IPS DF 6.9 (cell line): Measurements from ENCODE around the gene WDR64.
"Not testable (repeated sequence)": the region's sequence is repeated elsewhere in the genome, so short reads cannot be mapped to it uniquely, and the experiment has no call there.

ENCODE experiments used
- DNase-seq: peaks from one replicate; pipeline ENCODE4 v3.0.0-alpha.2; 2013; ENCODE audit warnings: low read depth, low spot score
- H3K27ac ChIP-seq: one replicate; pipeline ENCODE4 v1.5.1; 2013; ENCODE audit warnings: low read length, control low read depth
- H3K27me3 ChIP-seq: 2 replicates; pipeline ENCODE4 v1.6.1; 2013; ENCODE audit warnings: mild to moderate bottlenecking, low read length; ENCODE audit not compliant: control insufficient read depth, insufficient read depth
- H3K36me3 ChIP-seq: 2 replicates; pipeline ENCODE4 v1.6.1; 2013; ENCODE audit warnings: low read length; ENCODE audit not compliant: control insufficient read depth, insufficient read depth
- H3K4me1 ChIP-seq: 2 replicates; pipeline ENCODE4 v1.6.1; 2013; ENCODE audit warnings: low read length; ENCODE audit not compliant: control insufficient read depth, insufficient read depth
- H3K4me3 ChIP-seq: 2 replicates; pipeline ENCODE4 v1.5.1; 2013; ENCODE audit warnings: mild to moderate bottlenecking, low read length
- H3K9me3 ChIP-seq: 2 replicates; pipeline ENCODE4 v1.6.1; 2013; ENCODE audit warnings: low read length, inconsistent platforms; ENCODE audit not compliant: control insufficient read depth, insufficient read depth
- WGBS: extraction: QIAGEN DNeasy Blood & Tissue Kit; methylation state at CpG from one replicate; pipeline ENCODE4 v1.1.7; 2013; ENCODE audit warnings: mixed read lengths, missing lambda C conversion rate; ENCODE audit not compliant: insufficient read length, insufficient coverage; 5-methylcytosine and 5-hydroxymethylcytosine counted together

The WDR64 gene

GRCh38 chr1:241654641-241655040, 2.6 kb downstream of the WDR64 start:
- H3K27ac ChIP-seq, result no peak overlapping the region
- no peaks in the 10 kb centered on the region for H3K27me3 ChIP-seq
- no peaks in the 10 kb centered on the region for H3K36me3 ChIP-seq
- no peaks in the 10 kb centered on the region for H3K9me3 ChIP-seq
- DNase-seq, result no peak
- no peaks in the 10 kb centered on the region for H3K4me1 ChIP-seq
- no CpG with 5 or more reads among the region's 1 CpG for WGBS
- H3K4me3 ChIP-seq, result no peak overlapping the region

GRCh38 chr1:241658081-241658793, 6.2 kb downstream of the WDR64 start:
- no peaks in the 10 kb centered on the region for H3K4me1 ChIP-seq
- DNase-seq, result no peak
- H3K27ac ChIP-seq, result no peak overlapping the region
- H3K27me3 ChIP-seq, result no peaks in the 10 kb centered on the region
- WGBS, result no CpG with 5 or more reads among the region's 3 CpGs
- no peak overlapping the region for H3K4me3 ChIP-seq
- H3K36me3 ChIP-seq, result no peaks in the 10 kb centered on the region
- no peaks in the 10 kb centered on the region for H3K9me3 ChIP-seq

GRCh38 chr1:241659016-241659415, 6.9 kb downstream of the WDR64 start:
- no CpG with 5 or more reads among the region's 2 CpGs for whole genome bisulfite sequencing
- H3K27me3 ChIP-seq, H3K4me3 ChIP-seq, H3K27ac ChIP-seq, DNase-seq, H3K36me3 ChIP-seq, H3K4me1 ChIP-seq, H3K9me3 ChIP-seq: not testable (repeated sequence)

- no peak for DNase-seq
- WGBS, result no CpG with 5 or more reads among the region's 5 CpGs
- Histone ChIP-seq H3K4me1 (no peaks in the 10 kb centered on the region), H3K27ac (no peak overlapping the region), H3K4me3 (no peak overlapping the region), H3K36me3 (no peaks in the 10 kb centered on the region), H3K27me3 (no peaks in the 10 kb centered on the region), H3K9me3 (no peaks in the 10 kb centered on the region)
Measured at GRCh38 chr1:241660424-241660972, 8.4 kb downstream of the WDR64 start.

- no peak overlapping the region for H3K27ac ChIP-seq
- no peaks in the 10 kb centered on the region for H3K27me3 ChIP-seq
- no peaks in the 10 kb centered on the region for H3K9me3 ChIP-seq
- no CpG with 5 or more reads among the region's 3 CpGs for WGBS
- H3K4me3 ChIP-seq, result no peak overlapping the region
- DNase-seq, result no peak
- H3K36me3 ChIP-seq, result no peaks in the 10 kb centered on the region
- no peaks in the 10 kb centered on the region for H3K4me1 ChIP-seq
Measured at GRCh38 chr1:241666419-241666818, 14.3 kb downstream of the WDR64 start.

- WGBS, result no CpG with 5 or more reads among the region's 1 CpG
Measured at GRCh38 chr1:241672301-241672700, 20.2 kb downstream of the WDR64 start.

GRCh38 chr1:241674805-241675384, 22.8 kb downstream of the WDR64 start:
- Histone ChIP-seq H3K4me3 (no peak overlapping the region), H3K36me3 (no peaks in the 10 kb centered on the region), H3K4me1 (no peaks in the 10 kb centered on the region), H3K9me3 (no peaks in the 10 kb centered on the region), H3K27ac (no peak overlapping the region), H3K27me3 (no peaks in the 10 kb centered on the region)
- no peak for DNase-seq
- no CpG with 5 or more reads among the region's 1 CpG for WGBS

More at GRCh38 chr1:241672301-241672700, 20.2 kb downstream of the WDR64 start:
- Histone ChIP-seq H3K27ac (no peak overlapping the region), H3K9me3 (no peaks in the 10 kb centered on the region), H3K4me1 (no peaks in the 10 kb centered on the region), H3K27me3 (no peaks in the 10 kb centered on the region), H3K36me3 (no peaks in the 10 kb centered on the region), H3K4me3 (no peak overlapping the region)
- no peak for DNase-seq

- WGBS, result no CpG with 5 or more reads among the region's 4 CpGs
- no peaks in the 10 kb centered on the region for H3K36me3 ChIP-seq
- no peak overlapping the region for H3K4me3 ChIP-seq
- no peak overlapping the region for H3K27ac ChIP-seq
- H3K9me3 ChIP-seq, result no peaks in the 10 kb centered on the region
- no peak for DNase-seq
- H3K27me3 ChIP-seq, result no peaks in the 10 kb centered on the region
- no peaks in the 10 kb centered on the region for H3K4me1 ChIP-seq
Measured at GRCh38 chr1:241675983-241676382, 23.9 kb downstream of the WDR64 start.

GRCh38 chr1:241677201-241677600, 25.1 kb downstream of the WDR64 start:
- Histone ChIP-seq H3K4me1 (no peaks in the 10 kb centered on the region), H3K27me3 (no peaks in the 10 kb centered on the region), H3K27ac (no peak overlapping the region), H3K4me3 (no peak overlapping the region), H3K36me3 (no peaks in the 10 kb centered on the region), H3K9me3 (no peaks in the 10 kb centered on the region)
- no CpG with 5 or more reads among the region's 5 CpGs for WGBS
- DNase-seq, result no peak

- Histone ChIP-seq H3K27me3 (no peaks in the 10 kb centered on the region), H3K36me3 (no peaks in the 10 kb centered on the region), H3K4me1 (no peaks in the 10 kb centered on the region), H3K9me3 (no peaks in the 10 kb centered on the region), H3K27ac (no peak overlapping the region), H3K4me3 (no peak overlapping the region)
- WGBS, result no CpG with 5 or more reads among the region's 2 CpGs
- DNase-seq, result no peak
Measured at GRCh38 chr1:241678536-241678935, 26.5 kb downstream of the WDR64 start.

- WGBS, result no CpG with 5 or more reads among the region's 4 CpGs
- DNase-seq, result no peak
- Histone ChIP-seq H3K27ac (no peak overlapping the region), H3K9me3 (no peaks in the 10 kb centered on the region), H3K4me3 (no peak overlapping the region), H3K27me3 (no peaks in the 10 kb centered on the region), H3K36me3 (no peaks in the 10 kb centered on the region), H3K4me1 (no peaks in the 10 kb centered on the region)
Measured at GRCh38 chr1:241679404-241679803, 27.3 kb downstream of the WDR64 start.
